ENCODE measurements around the gene ATG12. TPM values are rescaled to one million over a fixed set of nuclear protein-coding genes. Genes with fewer than 3 reads are reported as not detected.

Gene ATG12
- total and polyA plus RNA-seq, 2 of the 8 experiments (the other 6 are each of a cell fraction or from before 2014, with no cell fraction given): 23.8 to 49.3 TPM

- TF ChIP-seq CREB1 (IDR thresholded peaks at IDR 0.05): peak; percentile 87
- peak; percentile 60 for TF ChIP-seq KDM4A (IDR thresholded peaks at IDR 0.05; ENCODE audit: low read depth, low read length, severe bottlenecking)
- TF ChIP-seq TAF7 (optimal IDR thresholded peaks at IDR 0.05; ENCODE audit: borderline replicate concordance, low read depth, low read length): peak; percentile 95
- peak; percentile 97 for TF ChIP-seq YY1 (IDR thresholded peaks at IDR 0.05; ENCODE audit: low read depth, low read length)
- TF ChIP-seq KDM5A (IDR thresholded peaks at IDR 0.05; ENCODE audit: low read length): peak; percentile 89; the same call in 1 of the 2 replicates
- TF ChIP-seq CHD7 (IDR thresholded peaks at IDR 0.05; ENCODE audit: insufficient replicate concordance, low read length): no peak
- TF ChIP-seq NRF1 (IDR thresholded peaks at IDR 0.05; ENCODE audit: low read depth, low read length): 0 out of 2 replicates have a peak, but pooled peaks have one; percentile 7
- TF ChIP-seq HDAC6 (IDR thresholded peaks at IDR 0.05; ENCODE audit: low read depth, low read length): no peak
- peak; percentile 14 for TF ChIP-seq CTBP2 (IDR thresholded peaks at IDR 0.05; ENCODE audit: borderline replicate concordance, insufficient read depth, insufficient read length, low read length)
- 0 out of 2 replicates have a peak, but pooled peaks have one; percentile 36 for TF ChIP-seq SP4 (IDR thresholded peaks at IDR 0.05; ENCODE audit: low read length)
- TF ChIP-seq TBP (IDR thresholded peaks at IDR 0.05; ENCODE audit: low read depth, low read length): peak; percentile 91
These were observed at the start of gene ATG12, which contains the start of gene AP3S1 (continued) for GRCh38 chr5:115841382-115842088.
